Measurements from ENCODE around the gene PKDREJ. TPM values are rescaled to one million over a fixed set of nuclear protein-coding genes. Genes with fewer than 3 reads are reported as not detected.

Gene PKDREJ
- total RNA-seq, 1 donor, result under 0.01 TPM

GRCh38 chr22:46260038-46260437, 3.1 kb downstream of the PKDREJ start:
- Histone ChIP-seq H3K4me1 (ENCODE audit: insufficient read depth, low read length) (peaks cover 16% of the 10 kb centered on the region), H3K4me3 (ENCODE audit: low read length) (no peak overlapping the region), H3K9me3 (ENCODE audit: low read depth, low read length) (no peaks in the 10 kb centered on the region), H3K27me3 (ENCODE audit: insufficient read depth, low read length) (peaks cover 21% of the 10 kb centered on the region)

- H3K4me3 ChIP-seq (ENCODE audit: low read length), result no peak overlapping the region
- H3K9me3 ChIP-seq (ENCODE audit: low read depth, low read length), result no peaks in the 10 kb centered on the region
- H3K4me1 ChIP-seq (ENCODE audit: insufficient read depth, low read length), result peaks cover 17% of the 10 kb centered on the region
- peaks cover 21% of the 10 kb centered on the region for H3K27me3 ChIP-seq (ENCODE audit: insufficient read depth, low read length)
Observed at GRCh38 chr22:46259374-46259773, 3.8 kb downstream of the PKDREJ start.

GRCh38 chr22:46256358-46256958, 6.7 kb downstream of the PKDREJ start:
- no peaks in the 10 kb centered on the region for H3K9me3 ChIP-seq (ENCODE audit: low read depth, low read length)
- no peak overlapping the region for H3K4me3 ChIP-seq (ENCODE audit: low read length)
- peaks cover 20% of the 10 kb centered on the region for H3K4me1 ChIP-seq (ENCODE audit: insufficient read depth, low read length)
- H3K27me3 ChIP-seq (ENCODE audit: insufficient read depth, low read length), result peaks cover 5% of the 10 kb centered on the region

GRCh38 chr22:46251816-46252380, 11.2 kb downstream of the PKDREJ start:
- no peaks in the 10 kb centered on the region for H3K9me3 ChIP-seq (ENCODE audit: low read depth, low read length)
- no peaks in the 10 kb centered on the region for H3K27me3 ChIP-seq (ENCODE audit: insufficient read depth, low read length)
- H3K4me1 ChIP-seq (ENCODE audit: insufficient read depth, low read length), result peaks cover 23% of the 10 kb centered on the region
- no peak overlapping the region for H3K4me3 ChIP-seq (ENCODE audit: low read length)

GRCh38 chr22:46251266-46251665, 11.9 kb downstream of the PKDREJ start:
- Histone ChIP-seq H3K4me3 (ENCODE audit: low read length) (no peak overlapping the region), H3K4me1 (ENCODE audit: insufficient read depth, low read length) (peaks cover 23% of the 10 kb centered on the region), H3K27me3 (ENCODE audit: insufficient read depth, low read length) (no peaks in the 10 kb centered on the region), H3K9me3 (ENCODE audit: low read depth, low read length) (no peaks in the 10 kb centered on the region)

GRCh38 chr22:46250783-46251125, 12.4 kb downstream of the PKDREJ start:
- H3K27me3 ChIP-seq (ENCODE audit: insufficient read depth, low read length), result no peaks in the 10 kb centered on the region
- H3K4me3 ChIP-seq (ENCODE audit: low read length), result peak overlapping the region; percentile 66
- no peaks in the 10 kb centered on the region for H3K9me3 ChIP-seq (ENCODE audit: low read depth, low read length)
- peaks cover 23% of the 10 kb centered on the region for H3K4me1 ChIP-seq (ENCODE audit: insufficient read depth, low read length)

GRCh38 chr22:46250035-46250782, 12.9 kb downstream of the PKDREJ start, which contains the start of gene CDPF1:
TSS of gene CDPF1 (minus strand) at chr22:46250293. CDS start at chr22:46248284, 2,009 bp downstream.
- Histone ChIP-seq H3K4me3 (ENCODE audit: low read length) (peak within 1 kb of the TSS; percentile 66), H3K27me3 (ENCODE audit: insufficient read depth, low read length) (no peaks in the 10 kb centered on the region), H3K9me3 (ENCODE audit: low read depth, low read length) (no peaks in the 10 kb centered on the region), H3K4me1 (ENCODE audit: insufficient read depth, low read length) (peaks cover 23% of the 10 kb centered on the region)

GRCh38 chr22:46247443-46247975, 15.6 kb downstream of the PKDREJ start:
- Histone ChIP-seq H3K9me3 (ENCODE audit: low read depth, low read length) (no peaks in the 10 kb centered on the region), H3K4me1 (ENCODE audit: insufficient read depth, low read length) (peaks cover 25% of the 10 kb centered on the region), H3K27me3 (ENCODE audit: insufficient read depth, low read length) (no peaks in the 10 kb centered on the region), H3K4me3 (ENCODE audit: low read length) (no peak overlapping the region)

GRCh38 chr22:46246178-46246577, 17.0 kb downstream of the PKDREJ start:
- no peak overlapping the region for H3K4me3 ChIP-seq (ENCODE audit: low read length)
- H3K4me1 ChIP-seq (ENCODE audit: insufficient read depth, low read length), result peaks cover 32% of the 10 kb centered on the region
- no peaks in the 10 kb centered on the region for H3K9me3 ChIP-seq (ENCODE audit: low read depth, low read length)
- no peaks in the 10 kb centered on the region for H3K27me3 ChIP-seq (ENCODE audit: insufficient read depth, low read length)

- Histone ChIP-seq H3K4me3 (ENCODE audit: low read length) (no peak overlapping the region), H3K4me1 (ENCODE audit: insufficient read depth, low read length) (peaks cover 32% of the 10 kb centered on the region), H3K27me3 (ENCODE audit: insufficient read depth, low read length) (no peaks in the 10 kb centered on the region), H3K9me3 (ENCODE audit: low read depth, low read length) (no peaks in the 10 kb centered on the region)
Observed at GRCh38 chr22:46245511-46245910, 17.6 kb downstream of the PKDREJ start.

GRCh38 chr22:46244771-46245170, 18.4 kb downstream of the PKDREJ start:
- Histone ChIP-seq H3K27me3 (ENCODE audit: insufficient read depth, low read length) (no peaks in the 10 kb centered on the region), H3K9me3 (ENCODE audit: low read depth, low read length) (no peaks in the 10 kb centered on the region), H3K4me3 (ENCODE audit: low read length) (no peak overlapping the region)

GRCh38 chr22:46242076-46242475, 21.1 kb downstream of the PKDREJ start:
- H3K27me3 ChIP-seq (ENCODE audit: insufficient read depth, low read length), result no peaks in the 10 kb centered on the region
- no peaks in the 10 kb centered on the region for H3K9me3 ChIP-seq (ENCODE audit: low read depth, low read length)
- peaks cover 35% of the 10 kb centered on the region for H3K4me1 ChIP-seq (ENCODE audit: insufficient read depth, low read length)
- no peak overlapping the region for H3K4me3 ChIP-seq (ENCODE audit: low read length)

More at GRCh38 chr22:46244771-46245170, 18.4 kb downstream of the PKDREJ start:
- peaks cover 37% of the 10 kb centered on the region for H3K4me1 ChIP-seq (ENCODE audit: insufficient read depth, low read length)

GRCh38 chr22:46241396-46242007, 21.6 kb downstream of the PKDREJ start:
- Histone ChIP-seq H3K9me3 (ENCODE audit: low read depth, low read length) (no peaks in the 10 kb centered on the region), H3K27me3 (ENCODE audit: insufficient read depth, low read length) (no peaks in the 10 kb centered on the region), H3K4me1 (ENCODE audit: insufficient read depth, low read length) (peaks cover 35% of the 10 kb centered on the region), H3K4me3 (ENCODE audit: low read length) (no peak overlapping the region)

- Histone ChIP-seq H3K4me3 (ENCODE audit: low read length) (no peak overlapping the region), H3K4me1 (ENCODE audit: insufficient read depth, low read length) (peaks cover 35% of the 10 kb centered on the region), H3K9me3 (ENCODE audit: low read depth, low read length) (no peaks in the 10 kb centered on the region), H3K27me3 (ENCODE audit: insufficient read depth, low read length) (no peaks in the 10 kb centered on the region)
Observed at GRCh38 chr22:46240907-46241306, 22.2 kb downstream of the PKDREJ start.

- H3K27me3 ChIP-seq (ENCODE audit: insufficient read depth, low read length), result no peaks in the 10 kb centered on the region
- H3K4me3 ChIP-seq (ENCODE audit: low read length), result no peak overlapping the region
- H3K4me1 ChIP-seq (ENCODE audit: insufficient read depth, low read length), result peaks cover 35% of the 10 kb centered on the region
- no peaks in the 10 kb centered on the region for H3K9me3 ChIP-seq (ENCODE audit: low read depth, low read length)
Observed at GRCh38 chr22:46240506-46240905, 22.6 kb downstream of the PKDREJ start.

All from mononuclear cell (primary cell).